AG04450 (cell line): ENCODE results near the gene IFT27. TPM values are rescaled to one million over a fixed set of nuclear protein-coding genes. Genes with fewer than 3 reads are reported as not detected.

ENCODE experiments used
- CTCF ChIA-PET: fragments of 300-600, 350-600 bp; formaldehyde crosslinking; extraction: SDS; loops from one replicate; lab custom pipeline; 2022; ENCODE audit warnings: antibody characterized with exemption, inconsistent platforms; lab: Charles Lee
- POLR2A ChIA-PET: fragments of 350-600 bp; formaldehyde crosslinking; extraction: SDS; loops from one replicate; lab custom pipeline; 2021; ENCODE audit warnings: antibody characterized with exemption, inconsistent platforms; lab: Yijun Ruan, JAX
- DNase-seq: peaks from one replicate; pipeline ENCODE4 v3.0.0-alpha.2; 2011; ENCODE audit warnings: low read depth, low spot score
- H3K27ac ChIP-seq: one replicate; pipeline ENCODE4 v1.5.1; 2012; ENCODE audit warnings: low read depth, low read length, control low read depth
- H3K27me3 ChIP-seq: one replicate; pipeline ENCODE4 v1.6.0; 2012; ENCODE audit warnings: low read length; ENCODE audit not compliant: control insufficient read depth, insufficient read depth
- H3K4me3 ChIP-seq: 2 replicates; pipeline ENCODE4 v1.5.1; 2011; ENCODE audit warnings: mild to moderate bottlenecking, low read depth, low read length, control low read depth
- H3K9me3 ChIP-seq: 2 replicates; pipeline ENCODE4 v1.5.1; 2012; ENCODE audit warnings: low read length; ENCODE audit not compliant: control insufficient read depth, insufficient read depth
- CTCF ChIP-seq: IDR thresholded peaks from 2 replicates; pipeline ENCODE4 v1.5.1; 2011; ENCODE audit warnings: low read depth, low read length, control low read depth, inconsistent platforms
- polyA plus RNA-seq: library from polyadenylated mRNA; depleted of rRNA; stranded (reverse); fragments of >200 nt; gene quantifications from 2 replicates; pipeline ENCODE4 v1.2.3, GENCODE V29; 2011

The IFT27 gene
- polyA plus RNA-seq, 1 experiment = 25.5 TPM

GRCh38 chr22:36770513-36771231, 5.2 kb downstream of the IFT27 start:
- Histone ChIP-seq H3K27ac (no peak overlapping the region), H3K4me3 (no peak overlapping the region), H3K9me3 (no peaks in the 10 kb centered on the region), H3K27me3 (no peaks in the 10 kb centered on the region)
- ChIA-PET CTCF (interaction anchor here (1.2 to 1.3 kb wide), 2 partner anchors 13 to 14 kb away, joined by 4 to 5 read pairs; no protein-coding TSS in a partner anchor), POLR2A (interaction anchor here (0.5 kb wide), 1 partner anchor 75 kb away, joined by 4 read pairs; no protein-coding TSS in a partner anchor)
- TF ChIP-seq CTCF = no peak
- no peak for DNase-seq

- ChIA-PET POLR2A (interaction anchor here (0.5 kb wide), 1 partner anchor 76 kb away, joined by 4 read pairs; no protein-coding TSS in a partner anchor), CTCF (interaction anchor here (1.2 to 1.3 kb wide), 2 partner anchors 12 to 13 kb away, joined by 4 to 5 read pairs; no protein-coding TSS in a partner anchor)
- H3K27me3 ChIP-seq = no peaks in the 10 kb centered on the region
- no peak overlapping the region for H3K27ac ChIP-seq
- no peak overlapping the region for H3K4me3 ChIP-seq
- H3K9me3 ChIP-seq = no peaks in the 10 kb centered on the region
- no peak for DNase-seq
- no peak for TF ChIP-seq CTCF
These were observed 6.1 kb downstream of the IFT27 start for GRCh38 chr22:36769541-36770512.

- Histone ChIP-seq H3K27me3 (no peaks in the 10 kb centered on the region), H3K9me3 (no peaks in the 10 kb centered on the region), H3K27ac (no peak overlapping the region), H3K4me3 (no peak overlapping the region)
- POLR2A ChIA-PET = no interaction called here
- CTCF ChIA-PET = interaction anchor here (1.0 kb wide), 1 partner anchor 11 kb away, joined by 3 read pairs; no protein-coding TSS in a partner anchor
- TF ChIP-seq CTCF = no peak
- no peak for DNase-seq
These were observed 7.3 kb downstream of the IFT27 start for GRCh38 chr22:36768616-36769015.

- CTCF ChIA-PET = interaction anchor here (1.0 kb wide), 1 partner anchor 10 kb away, joined by 3 read pairs; no protein-coding TSS in a partner anchor
- Histone ChIP-seq H3K27me3 (no peaks in the 10 kb centered on the region), H3K27ac (no peak overlapping the region), H3K9me3 (no peaks in the 10 kb centered on the region), H3K4me3 (no peak overlapping the region)
- no peak for DNase-seq
- TF ChIP-seq CTCF = no peak
- POLR2A ChIA-PET = no interaction called here
These were observed 7.8 kb downstream of the IFT27 start for GRCh38 chr22:36768141-36768540.
